Measurements from ENCODE around the gene TMEM175.

The TMEM175 gene

GRCh38 chr4:950136-951020 lies 18.1 kb downstream of the TMEM175 start:
- H3K9me3 ChIP-seq (ENCODE audit: control insufficient read depth, low read length) = no peaks in the 10 kb centered on the region
- no peak overlapping the region for H3K4me2 ChIP-seq (ENCODE audit: low read length)
- no peak overlapping the region for H2AFZ ChIP-seq
- H3K9ac ChIP-seq = no peak overlapping the region
- no peak overlapping the region for H3K4me3 ChIP-seq (ENCODE audit: low read depth, low read length)
- no peak overlapping the region for H3K27ac ChIP-seq
- no peaks in the 10 kb centered on the region for H3K36me3 ChIP-seq (ENCODE audit: control insufficient read depth, insufficient read depth, low read length)
- no peaks in the 10 kb centered on the region for H3K4me1 ChIP-seq
- no peaks in the 10 kb centered on the region for H3K27me3 ChIP-seq (ENCODE audit: control insufficient read depth, insufficient read depth, low read length)
- H3K79me2 ChIP-seq = peaks cover 5% of the 10 kb centered on the region
- no peak for TF ChIP-seq CTCF (IDR thresholded peaks at IDR 0.05)

- no peaks in the 10 kb centered on the region for H3K9me3 ChIP-seq (ENCODE audit: control insufficient read depth, low read length)
- no peaks in the 10 kb centered on the region for H3K36me3 ChIP-seq (ENCODE audit: control insufficient read depth, insufficient read depth, low read length)
- no peak for TF ChIP-seq CTCF (IDR thresholded peaks at IDR 0.05)
These were observed 18.9 kb downstream of the TMEM175 start for GRCh38 chr4:951186-951585.

GRCh38 chr4:951594-952468 lies 19.6 kb downstream of the TMEM175 start:
- Histone ChIP-seq H3K4me3 (ENCODE audit: low read depth, low read length) (no peak overlapping the region), H3K4me2 (ENCODE audit: low read length) (no peak overlapping the region), H3K9ac (no peak overlapping the region), H3K79me2 (no peaks in the 10 kb centered on the region), H3K36me3 (ENCODE audit: control insufficient read depth, insufficient read depth, low read length) (no peaks in the 10 kb centered on the region), H3K9me3 (ENCODE audit: control insufficient read depth, low read length) (no peaks in the 10 kb centered on the region), H2AFZ (no peak overlapping the region), H3K4me1 (no peaks in the 10 kb centered on the region), H3K27me3 (ENCODE audit: control insufficient read depth, insufficient read depth, low read length) (no peaks in the 10 kb centered on the region), H3K27ac (no peak overlapping the region)
- no peak for TF ChIP-seq CTCF (IDR thresholded peaks at IDR 0.05)

More at GRCh38 chr4:951186-951585, 18.9 kb downstream of the TMEM175 start:
- Histone ChIP-seq H3K27me3 (ENCODE audit: control insufficient read depth, insufficient read depth, low read length) (no peaks in the 10 kb centered on the region), H3K9ac (no peak overlapping the region), H3K79me2 (no peaks in the 10 kb centered on the region), H3K4me2 (ENCODE audit: low read length) (no peak overlapping the region), H3K4me3 (ENCODE audit: low read depth, low read length) (no peak overlapping the region), H2AFZ (no peak overlapping the region), H3K4me1 (no peaks in the 10 kb centered on the region), H3K27ac (no peak overlapping the region)

- no peak overlapping the region for H3K4me2 ChIP-seq (ENCODE audit: low read length)
- no peaks in the 10 kb centered on the region for H3K4me1 ChIP-seq
- H3K9ac ChIP-seq = no peak overlapping the region
- no peak for TF ChIP-seq CTCF (IDR thresholded peaks at IDR 0.05)
- no peak overlapping the region for H3K27ac ChIP-seq
- no peaks in the 10 kb centered on the region for H3K27me3 ChIP-seq (ENCODE audit: control insufficient read depth, insufficient read depth, low read length)
- no peaks in the 10 kb centered on the region for H3K9me3 ChIP-seq (ENCODE audit: control insufficient read depth, low read length)
- no peaks in the 10 kb centered on the region for H3K36me3 ChIP-seq (ENCODE audit: control insufficient read depth, insufficient read depth, low read length)
- H3K79me2 ChIP-seq = no peaks in the 10 kb centered on the region
- H2AFZ ChIP-seq = no peak overlapping the region
- no peak overlapping the region for H3K4me3 ChIP-seq (ENCODE audit: low read depth, low read length)
These were observed 20.8 kb downstream of the TMEM175 start for GRCh38 chr4:952881-953573.

All from parathyroid adenoma (tissue), 2 donors.